Measurements from ENCODE around the gene XRCC1. TPM values are rescaled to one million over a fixed set of nuclear protein-coding genes. Genes with fewer than 3 reads are reported as not detected.

Gene XRCC1
- total RNA-seq, 2 experiments from 2014 or later = 25.1 to 26.2 TPM

DNA sequence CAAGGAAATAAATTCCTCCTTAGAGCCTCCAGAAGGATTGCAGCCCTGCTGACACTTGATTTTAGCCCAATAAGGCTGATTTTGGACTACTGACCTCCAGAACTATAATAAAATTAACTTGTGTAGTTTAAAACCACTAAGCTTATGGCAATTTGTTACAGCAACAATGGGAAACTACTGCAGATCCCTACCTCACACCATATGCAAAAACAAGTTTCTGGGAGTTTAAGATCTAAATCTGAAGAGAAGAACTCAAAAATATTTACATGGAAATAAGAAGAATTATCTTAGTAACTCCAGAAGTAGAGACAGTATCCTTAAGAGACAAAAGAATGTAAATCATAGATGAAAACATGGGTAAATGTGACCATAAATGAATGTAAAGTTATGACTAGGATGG is 36.4 kb downstream of the XRCC1 start:
- Mint-ChIP-seq H3K9me3 (peaks cover 4% of the 10 kb centered on the region), H3K27ac (no peak overlapping the region), H3K36me3 (ENCODE audit: low read depth) (peaks cover 64% of the 10 kb centered on the region), H3K4me3 (no peak overlapping the region), H3K27me3 (no peaks in the 10 kb centered on the region), H3K4me1 (ENCODE audit: low read depth) (peaks cover 7% of the 10 kb centered on the region)
- POLR2A ChIA-PET = no interaction called here
- Histone ChIP-seq H3K27me3 (ENCODE audit: control insufficient read depth in 1 of 2, insufficient read depth in 2 of 2, low read length in 2 of 2) (no peaks in the 10 kb centered on the region), H3K36me3 (ENCODE audit: insufficient read depth, low read length) (peaks cover 50% of the 10 kb centered on the region), H3K4me3 (ENCODE audit: low read length) (no peak overlapping the region), H3K9me3 (ENCODE audit: control insufficient read depth in 1 of 2, insufficient read depth in 1 of 2, low read length in 2 of 2) (peaks cover 0 to 7% of the 10 kb centered on the region in 2 experiments), H3K27ac (ENCODE audit: low read depth in 1 of 2, low read length in 2 of 2) (no peak overlapping the region), H3K4me1 (ENCODE audit: insufficient read depth, low read length) (peaks cover 5% of the 10 kb centered on the region)
- DNase-seq (no peak), ATAC-seq (ENCODE audit: poor library complexity) (no peak)
- intact Hi-C loops (cut with DNase I, micrococcal nuclease) = loop anchor here in 1 of 2 experiments (5.0 to 10.0 kb wide), 2 partner anchors 53 to 216 kb away; partner anchors contain the start of gene SMG9
- CTCF ChIA-PET = no interaction called here
- TF ChIP-seq, protein P1, sequence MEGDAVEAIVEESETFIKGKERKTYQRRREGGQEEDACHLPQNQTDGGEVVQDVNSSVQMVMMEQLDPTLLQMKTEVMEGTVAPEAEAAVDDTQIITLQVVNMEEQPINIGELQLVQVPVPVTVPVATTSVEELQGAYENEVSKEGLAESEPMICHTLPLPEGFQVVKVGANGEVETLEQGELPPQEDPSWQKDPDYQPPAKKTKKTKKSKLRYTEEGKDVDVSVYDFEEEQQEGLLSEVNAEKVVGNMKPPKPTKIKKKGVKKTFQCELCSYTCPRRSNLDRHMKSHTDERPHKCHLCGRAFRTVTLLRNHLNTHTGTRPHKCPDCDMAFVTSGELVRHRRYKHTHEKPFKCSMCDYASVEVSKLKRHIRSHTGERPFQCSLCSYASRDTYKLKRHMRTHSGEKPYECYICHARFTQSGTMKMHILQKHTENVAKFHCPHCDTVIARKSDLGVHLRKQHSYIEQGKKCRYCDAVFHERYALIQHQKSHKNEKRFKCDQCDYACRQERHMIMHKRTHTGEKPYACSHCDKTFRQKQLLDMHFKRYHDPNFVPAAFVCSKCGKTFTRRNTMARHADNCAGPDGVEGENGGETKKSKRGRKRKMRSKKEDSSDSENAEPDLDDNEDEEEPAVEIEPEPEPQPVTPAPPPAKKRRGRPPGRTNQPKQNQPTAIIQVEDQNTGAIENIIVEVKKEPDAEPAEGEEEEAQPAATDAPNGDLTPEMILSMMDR (IDR thresholded peaks at IDR 0.05) = no peak

DNA sequence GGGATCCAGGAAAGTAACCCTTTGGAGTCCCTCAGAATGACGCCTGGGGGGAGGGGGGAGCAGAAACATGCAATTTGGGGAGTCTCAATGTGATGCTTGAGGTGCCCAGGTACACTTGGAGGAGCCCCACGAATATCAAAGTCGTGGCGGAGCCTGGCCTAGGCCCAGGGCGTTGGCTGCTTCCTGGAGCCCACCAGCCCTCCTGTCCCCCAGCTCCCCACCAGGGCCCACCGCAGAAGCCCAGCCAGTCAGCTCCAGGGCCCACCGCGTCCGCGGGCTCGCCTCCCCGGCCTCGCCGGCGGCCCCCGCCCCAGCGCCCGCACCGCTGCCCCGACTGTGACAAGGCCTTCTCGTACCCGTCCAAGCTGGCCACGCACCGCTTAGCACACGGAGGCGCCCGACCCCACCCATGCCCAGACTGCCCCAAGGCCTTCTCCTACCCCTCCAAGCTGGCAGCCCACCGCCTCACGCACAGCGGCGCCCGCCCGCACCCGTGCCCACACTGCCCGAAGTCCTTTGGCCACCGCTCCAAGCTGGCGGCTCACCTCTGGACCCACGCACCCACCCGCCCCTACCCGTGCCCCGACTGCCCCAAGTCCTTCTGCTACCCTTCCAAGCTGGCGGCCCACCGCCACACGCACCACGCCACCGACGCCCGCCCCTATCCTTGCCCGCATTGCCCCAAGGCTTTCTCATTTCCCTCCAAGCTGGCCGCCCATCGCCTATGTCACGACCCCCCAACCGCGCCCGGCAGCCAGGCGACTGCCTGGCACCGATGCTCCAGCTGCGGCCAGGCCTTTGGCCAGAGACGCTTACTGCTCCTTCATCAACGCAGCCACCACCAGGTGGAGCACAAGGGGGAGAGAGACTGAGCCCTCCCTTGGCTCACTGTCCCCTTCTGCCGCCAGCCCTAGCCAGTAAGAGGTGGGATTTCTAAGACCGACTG is 40.2 kb downstream of the XRCC1 start:
- TF ChIP-seq, protein P1 (IDR thresholded peaks at IDR 0.05) = peak; percentile 32
- peak overlapping the region; percentile 92 for H3K27ac Mint-ChIP-seq
- Histone ChIP-seq H3K9me3 (ENCODE audit: control insufficient read depth in 1 of 2, insufficient read depth in 1 of 2, low read length in 2 of 2) (peaks cover 0 to 7% of the 10 kb centered on the region in 2 experiments), H3K27ac (ENCODE audit: low read depth in 1 of 2, low read length in 2 of 2) (peak overlapping the region; percentile 53 to 61), H3K36me3 (ENCODE audit: insufficient read depth, low read length) (peaks cover 16% of the 10 kb centered on the region), H3K4me3 (ENCODE audit: low read length) (no peak overlapping the region), H3K27me3 (ENCODE audit: control insufficient read depth in 1 of 2, insufficient read depth in 2 of 2, low read length in 2 of 2) (no peaks in the 10 kb centered on the region), H3K4me1 (ENCODE audit: insufficient read depth, low read length) (peaks cover 21% of the 10 kb centered on the region)
- POLR2A ChIA-PET = interaction anchor here (0.5 to 4.9 kb wide), 7 partner anchors 9 to 71 kb away, joined by 3 to 44 read pairs (median 7); partner anchors contain the start of genes IRGQ, LYPD3 and ZNF576
- H3K4me1 Mint-ChIP-seq (ENCODE audit: low read depth) = peaks cover 21% of the 10 kb centered on the region
- CTCF ChIA-PET = interaction anchor here (1.1 to 1.5 kb wide), 2 partner anchors 10 to 20 kb away, joined by 3 to 10 read pairs (median 5); no protein-coding TSS in a partner anchor
- peaks cover 4% of the 10 kb centered on the region for H3K9me3 Mint-ChIP-seq
- peak in 7 of 14 experiments; percentile 16 to 60 (median 41) for DNase-seq
- intact Hi-C loops (cut with DNase I, micrococcal nuclease) = loop anchor here in 1 of 2 experiments (5.0 to 10.0 kb wide), 2 partner anchors 57 to 220 kb away; partner anchors contain the start of gene SMG9
- H3K27me3 Mint-ChIP-seq = no peaks in the 10 kb centered on the region
- H3K36me3 Mint-ChIP-seq (ENCODE audit: low read depth) = peaks cover 34% of the 10 kb centered on the region
- H3K4me3 Mint-ChIP-seq = peak overlapping the region; percentile 84
- ATAC-seq (ENCODE audit: poor library complexity) = no peak

DNA sequence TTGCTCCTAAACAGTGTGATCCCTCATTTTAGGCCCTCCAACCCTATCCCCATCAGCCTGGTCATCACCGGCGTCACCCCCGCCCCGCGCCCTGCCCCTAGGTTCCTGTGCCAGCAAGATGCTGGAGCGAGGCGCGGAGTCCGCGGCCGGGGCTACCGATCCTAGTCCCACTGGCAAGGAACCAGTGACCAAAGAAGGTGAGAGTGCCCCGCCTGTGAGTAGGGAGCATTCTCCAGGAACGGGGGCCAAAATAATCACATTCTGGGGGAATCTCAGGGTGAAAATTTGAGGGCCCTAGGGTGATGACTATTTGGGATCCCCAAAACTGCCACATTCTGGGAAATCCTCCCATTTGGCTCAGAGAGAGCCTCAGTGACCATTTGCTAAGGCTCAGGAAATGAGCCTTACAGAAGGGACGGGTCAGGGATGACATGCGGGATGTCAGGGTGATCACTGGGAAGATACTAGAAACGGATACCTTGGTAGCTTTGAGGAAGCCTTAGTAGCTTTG is 41.0 kb downstream of the XRCC1 start:
- Mint-ChIP-seq H3K27me3 (no peaks in the 10 kb centered on the region), H3K4me1 (ENCODE audit: low read depth) (peaks cover 21% of the 10 kb centered on the region), H3K9me3 (peaks cover 3% of the 10 kb centered on the region), H3K4me3 (peak overlapping the region; percentile 96), H3K27ac (peak overlapping the region; percentile 92), H3K36me3 (ENCODE audit: low read depth) (peaks cover 26% of the 10 kb centered on the region)
- ChIA-PET POLR2A (interaction anchor here (0.5 to 4.9 kb wide), 10 partner anchors 9 to 134 kb away, joined by 3 to 44 read pairs (median 15); partner anchors contain the start of genes IRGQ, LYPD3 and ZNF576), CTCF (interaction anchor here (0.9 to 2.1 kb wide), 6 partner anchors 9 to 102 kb away, joined by 3 to 8 read pairs (median 6); no protein-coding TSS in a partner anchor)
- DNase-seq = peak in 1 of 14 experiments; percentile 32
- TF ChIP-seq, protein P1 (IDR thresholded peaks at IDR 0.05) = no peak
- Histone ChIP-seq H3K27me3 (ENCODE audit: control insufficient read depth in 1 of 2, insufficient read depth in 2 of 2, low read length in 2 of 2) (no peaks in the 10 kb centered on the region), H3K36me3 (ENCODE audit: insufficient read depth, low read length) (peaks cover 11% of the 10 kb centered on the region), H3K4me1 (ENCODE audit: insufficient read depth, low read length) (peaks cover 21% of the 10 kb centered on the region), H3K27ac (ENCODE audit: low read depth in 1 of 2, low read length in 2 of 2) (peak overlapping the region; percentile 53 to 61), H3K9me3 (ENCODE audit: control insufficient read depth in 1 of 2, insufficient read depth in 1 of 2, low read length in 2 of 2) (peaks cover 0 to 7% of the 10 kb centered on the region in 2 experiments), H3K4me3 (ENCODE audit: low read length) (peak overlapping the region; percentile 77)
- no peak for ATAC-seq (ENCODE audit: poor library complexity)
- intact Hi-C loops (cut with DNase I, micrococcal nuclease) = loop anchor here in 1 of 2 experiments (10.0 kb wide), 1 partner anchor 220 kb away; the partner anchor contains the start of gene SMG9

All from CD4-positive, alpha-beta T cell (primary cell).